Parietal lobe (tissue), 1 donor: ENCODE measurements around the gene OR5T1. TPM values are rescaled to one million over a fixed set of nuclear protein-coding genes. Genes with fewer than 3 reads are reported as not detected.

ENCODE experiments used
- total RNA-seq: library from RNA; depleted of rRNA; stranded (reverse); fragments of >200 nt; gene quantifications from one replicate; pipeline ENCODE4 v1.2.3, GENCODE V29; 2014

The OR5T1 gene
- not detected for total RNA-seq

DNA sequence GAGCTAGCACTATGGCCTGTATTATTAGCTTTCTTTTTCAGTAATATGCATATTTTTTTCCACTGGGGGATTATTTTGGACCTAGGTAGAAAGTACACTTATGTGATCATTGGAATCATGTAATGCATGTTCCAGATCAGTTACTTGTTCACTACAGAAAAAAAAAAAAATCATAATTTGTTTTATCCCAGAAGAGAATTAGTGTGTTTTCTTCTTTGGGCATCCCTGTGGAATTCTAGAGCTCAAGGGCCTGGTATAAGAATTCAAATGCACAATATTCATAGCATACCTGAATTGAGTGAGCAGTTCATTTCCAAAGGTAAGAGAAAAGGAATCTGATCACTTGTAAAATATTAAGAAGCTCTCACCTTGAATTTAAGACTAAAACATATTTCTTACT is at the start of gene OR5T1:
TSS of gene OR5T1 (plus strand) at position 301 of the 400 bp plus-strand sequence. CDS start 1,485 bp downstream, outside the sequence.

GRCh38 chr11:56234155-56234554 is 39.8 kb upstream of the OR5T1 start, which contains the start of gene OR5T2:
TSS of gene OR5T2 (minus strand) at chr11:56234255. CDS start at chr11:56233062, 1,193 bp downstream.

GRCh38 chr11:56251954-56252353 is 22.0 kb upstream of the OR5T1 start, which contains the start of gene OR5T3:
TSS of gene OR5T3 (plus strand) at chr11:56252254. CDS start at chr11:56252254, 0 bp downstream.

DNA sequence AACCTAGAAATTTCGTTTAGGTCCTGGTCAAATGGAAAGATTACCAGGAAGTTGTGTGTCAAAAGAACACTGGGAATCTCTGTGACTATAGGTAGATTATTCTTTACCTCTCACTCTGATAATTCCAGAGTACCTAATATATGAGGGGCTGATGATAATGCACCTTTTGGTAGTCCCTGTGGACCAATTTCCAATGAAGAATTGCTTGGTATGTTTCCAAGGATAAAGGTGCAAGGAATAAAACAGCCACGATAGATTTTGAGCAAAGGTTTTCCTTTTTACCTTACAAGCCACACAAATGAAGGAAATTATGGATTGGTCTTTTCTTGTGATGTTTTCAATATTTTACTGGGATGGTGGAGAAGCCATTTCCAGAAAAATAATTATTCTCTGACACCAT is 18.2 kb downstream of the OR5T1 start, which contains the start of gene OR8H1:
TSS of gene OR8H1 (minus strand) at position 101 of the 400 bp plus-strand sequence. CDS start 1,192 bp downstream, outside the sequence.

DNA sequence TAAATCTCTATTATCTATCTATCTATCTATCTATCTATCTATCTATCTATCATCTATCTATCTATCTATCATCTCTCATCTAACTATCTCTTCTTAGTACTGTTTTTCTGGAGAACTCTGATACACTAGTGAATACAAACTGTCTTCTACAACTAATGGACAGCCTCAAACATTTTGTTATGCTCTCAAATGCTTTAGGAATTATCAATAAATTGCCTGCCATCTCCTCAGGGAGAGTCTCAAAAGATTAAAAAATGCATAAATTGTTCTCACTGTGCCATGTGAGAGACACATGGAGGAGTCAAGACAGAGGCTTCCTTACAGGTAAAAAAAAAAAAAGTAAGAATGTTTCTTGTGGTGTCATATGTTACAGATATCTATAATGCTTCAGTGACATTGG is 40.9 kb downstream of the OR5T1 start, which contains the start of gene OR8K3:
TSS of gene OR8K3 (plus strand) at position 301 of the 400 bp plus-strand sequence. CDS start 3,163 bp downstream, outside the sequence.

Other genes starting within 250 kb of the OR5T1 start
- gene OR5AS1, start 246.5 kb upstream of the OR5T1 start, total RNA-seq, result not detected
- not detected for gene OR8I2, start 180.8 kb upstream of the OR5T1 start, total RNA-seq
- gene OR8H2, start 170.5 kb upstream of the OR5T1 start, total RNA-seq, result not detected
- not detected for gene OR8H3, start 151.8 kb upstream of the OR5T1 start, total RNA-seq
- not detected for gene OR8J3, start 134.0 kb upstream of the OR5T1 start, total RNA-seq
- not detected for gene OR8K5, start 113.8 kb upstream of the OR5T1 start, total RNA-seq
- not detected for gene OR5J2, start 97.5 kb upstream of the OR5T1 start, total RNA-seq
- not detected for gene OR5T2, start 39.9 kb upstream of the OR5T1 start, total RNA-seq
- not detected for gene OR5T3, start 21.9 kb upstream of the OR5T1 start, total RNA-seq
- gene OR8H1, start 18.1 kb downstream of the OR5T1 start, total RNA-seq, result not detected
- not detected for gene OR8K3, start 41.0 kb downstream of the OR5T1 start, total RNA-seq
- not detected for gene OR8K1, start 71.9 kb downstream of the OR5T1 start, total RNA-seq
- not detected for gene OR8J1, start 80.1 kb downstream of the OR5T1 start, total RNA-seq
- gene OR8U1, start 101.5 kb downstream of the OR5T1 start, total RNA-seq, result not detected
- gene OR5AL1, start 138.5 kb downstream of the OR5T1 start, total RNA-seq, result not detected
- gene OR5M3, start 199.2 kb downstream of the OR5T1 start, total RNA-seq, result not detected
- not detected for gene OR5M8, start 217.2 kb downstream of the OR5T1 start, total RNA-seq